AG04449 (cell line): ENCODE data around the gene GSTA5.
A peak's percentile ranks its signal among the peaks of the same experiment; 100 is the strongest.

ENCODE experiments used
- CTCF ChIA-PET: fragments of 350-600 bp; formaldehyde crosslinking; extraction: SDS; loops from one replicate; lab custom pipeline; 2021; ENCODE audit warnings: antibody characterized with exemption; lab: Yijun Ruan, JAX
- POLR2A ChIA-PET: fragments of 400-600, 350-600 bp; formaldehyde crosslinking; extraction: SDS; loops from one replicate; lab custom pipeline; 2020; ENCODE audit warnings: antibody characterized with exemption, inconsistent platforms; lab: Yijun Ruan, JAX
- DNase-seq: peaks from one replicate; pipeline ENCODE4 v3.0.0-alpha.2; 2010; ENCODE audit warnings: low read depth, low spot score
- H3K4me3 ChIP-seq: 2 replicates; pipeline ENCODE4 v1.5.1; 2011; ENCODE audit warnings: low read depth, mild to moderate bottlenecking, control low read depth, low read length
- CTCF ChIP-seq: IDR thresholded peaks from one replicate; pipeline ENCODE4 v1.5.1; 2011; ENCODE audit warnings: mild to moderate bottlenecking, moderate library complexity, low read length, control low read depth, inconsistent platforms; ENCODE audit not compliant: insufficient read depth; ENCODE audit errors: missing control alignments

GSTA5 gene

GRCh38 chr6:52840763-52841585, at the start of gene GSTA5:
TSS of gene GSTA5 (minus strand) at chr6:52840813.
- no peak for DNase-seq
- POLR2A ChIA-PET, result no interaction called here

GRCh38 chr6:52890018-52890417, 49.4 kb upstream of the GSTA5 start:
- TF ChIP-seq CTCF, result no peak
- CTCF ChIA-PET, result interaction anchor here (1.1 kb wide), 1 partner anchor 74 kb away, joined by 3 read pairs; no protein-coding TSS in a partner anchor
- DNase-seq, result no peak
- POLR2A ChIA-PET, result no interaction called here
- H3K4me3 ChIP-seq, result no peak overlapping the region

More at GRCh38 chr6:52840763-52841585, at the start of gene GSTA5:
- no peak for TF ChIP-seq CTCF
- CTCF ChIA-PET, result interaction anchor here (0.9 to 1.5 kb wide), 2 partner anchors 16 to 155 kb away, joined by 4 to 5 read pairs; no protein-coding TSS in a partner anchor
- H3K4me3 ChIP-seq, result no peak within 1 kb of the TSS

- TF ChIP-seq CTCF, result no peak
- CTCF ChIA-PET, result interaction anchor here (1.1 to 1.3 kb wide), 2 partner anchors 9 to 11 kb away, joined by 4 read pairs; no protein-coding TSS in a partner anchor
- POLR2A ChIA-PET, result no interaction called here
- no peak for DNase-seq
- no peak overlapping the region for H3K4me3 ChIP-seq
These were observed 47.4 kb upstream of the GSTA5 start for GRCh38 chr6:52887910-52888524.

- DNase-seq, result no peak
- POLR2A ChIA-PET, result no interaction called here
- peak; percentile 79 for TF ChIP-seq CTCF
- CTCF ChIA-PET, result interaction anchor here (0.6 to 2.1 kb wide), 13 partner anchors 10 to 518 kb away, joined by 3 to 14 read pairs (median 3); no protein-coding TSS in a partner anchor
- H3K4me3 ChIP-seq, result peak overlapping the region; percentile 61
These were observed 41.6 kb upstream of the GSTA5 start for GRCh38 chr6:52881996-52882841.

- ChIA-PET POLR2A (interaction anchor here (0.6 kb wide), 1 partner anchor 47 kb away, joined by 3 read pairs; no protein-coding TSS in a partner anchor), CTCF (interaction anchor here (1.0 to 2.1 kb wide), 7 partner anchors 9 to 518 kb away, joined by 3 to 14 read pairs (median 4); no protein-coding TSS in a partner anchor)
- H3K4me3 ChIP-seq, result no peak overlapping the region
- no peak for TF ChIP-seq CTCF
- DNase-seq, result no peak
These were observed 41.0 kb upstream of the GSTA5 start for GRCh38 chr6:52881662-52881995.
